CD4-positive, alpha-beta T cell treated with Interleukin-2 at 100 ng/mL for 4 hours (primary cell): Measurements from ENCODE around the gene KRT83.
"Not testable (repeated sequence)": the region's sequence is repeated elsewhere in the genome, so short reads cannot be mapped to it uniquely, and the experiment has no call there.

ENCODE experiments used
- DNase-seq: peaks from one replicate; pipeline ENCODE4 v3.0.0-alpha.2; 2020; ENCODE audit warnings: low spot score

KRT83 gene

DNA sequence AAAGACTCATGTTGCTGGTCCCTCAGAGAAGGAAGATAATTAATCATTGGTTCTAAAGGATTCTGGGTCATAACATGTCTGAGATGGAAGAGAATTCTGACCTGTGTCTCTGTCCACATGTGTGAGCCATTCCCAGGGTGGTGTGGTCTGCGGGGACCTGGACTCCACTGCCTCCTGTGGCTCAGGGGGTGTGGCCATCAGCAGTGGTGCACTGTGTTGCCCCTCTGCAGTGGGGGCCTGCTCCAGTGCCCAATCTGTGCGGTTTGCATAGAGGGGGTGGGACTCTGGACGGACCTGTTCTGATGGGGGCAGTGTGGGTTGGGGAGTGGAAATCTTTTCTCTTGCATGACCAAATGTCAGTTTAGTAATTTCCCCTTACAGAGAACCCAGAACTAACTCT is 32.6 kb upstream of the KRT83 start:
- no peak for DNase-seq

GRCh38 chr12:52352951-52353350 is 31.8 kb upstream of the KRT83 start:
- DNase-seq = no peak

GRCh38 chr12:52351196-52352059 is 30.2 kb upstream of the KRT83 start:
- peak; percentile 64 for DNase-seq

- DNase-seq = no peak
These were observed 29.6 kb upstream of the KRT83 start for GRCh38 chr12:52350786-52351185.

DNA sequence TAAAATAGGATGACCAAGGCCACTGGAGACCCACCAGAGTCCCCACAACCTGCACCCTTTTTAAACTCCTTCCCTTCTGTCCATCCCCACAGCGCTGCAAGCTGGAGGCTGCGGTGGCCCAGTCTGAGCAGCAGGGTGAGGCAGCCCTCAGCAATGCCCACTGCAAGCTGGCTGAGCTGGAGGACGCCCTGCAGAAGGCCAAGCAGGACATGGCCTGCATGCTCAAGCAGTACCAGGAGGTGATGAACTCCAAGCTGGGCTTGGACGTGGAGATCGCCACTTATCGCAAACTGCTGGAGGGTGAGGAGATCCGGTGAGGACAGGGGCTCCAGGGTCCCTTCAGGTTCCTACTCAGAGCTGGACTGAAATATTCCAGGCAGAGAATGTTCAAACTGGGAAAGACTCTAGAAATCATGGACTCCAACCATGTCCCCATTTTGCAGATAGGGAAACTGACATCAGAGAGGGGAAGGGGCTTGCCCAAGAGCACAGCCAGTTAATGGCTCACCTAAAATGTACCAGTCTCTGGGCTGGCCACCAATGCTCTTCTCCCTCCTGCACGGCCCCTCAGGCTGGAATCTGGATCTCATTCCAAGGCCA is 28.9 kb upstream of the KRT83 start:
- DNase-seq = no peak

GRCh38 chr12:52349196-52349595 is 28.0 kb upstream of the KRT83 start:
- DNase-seq = no peak

DNA sequence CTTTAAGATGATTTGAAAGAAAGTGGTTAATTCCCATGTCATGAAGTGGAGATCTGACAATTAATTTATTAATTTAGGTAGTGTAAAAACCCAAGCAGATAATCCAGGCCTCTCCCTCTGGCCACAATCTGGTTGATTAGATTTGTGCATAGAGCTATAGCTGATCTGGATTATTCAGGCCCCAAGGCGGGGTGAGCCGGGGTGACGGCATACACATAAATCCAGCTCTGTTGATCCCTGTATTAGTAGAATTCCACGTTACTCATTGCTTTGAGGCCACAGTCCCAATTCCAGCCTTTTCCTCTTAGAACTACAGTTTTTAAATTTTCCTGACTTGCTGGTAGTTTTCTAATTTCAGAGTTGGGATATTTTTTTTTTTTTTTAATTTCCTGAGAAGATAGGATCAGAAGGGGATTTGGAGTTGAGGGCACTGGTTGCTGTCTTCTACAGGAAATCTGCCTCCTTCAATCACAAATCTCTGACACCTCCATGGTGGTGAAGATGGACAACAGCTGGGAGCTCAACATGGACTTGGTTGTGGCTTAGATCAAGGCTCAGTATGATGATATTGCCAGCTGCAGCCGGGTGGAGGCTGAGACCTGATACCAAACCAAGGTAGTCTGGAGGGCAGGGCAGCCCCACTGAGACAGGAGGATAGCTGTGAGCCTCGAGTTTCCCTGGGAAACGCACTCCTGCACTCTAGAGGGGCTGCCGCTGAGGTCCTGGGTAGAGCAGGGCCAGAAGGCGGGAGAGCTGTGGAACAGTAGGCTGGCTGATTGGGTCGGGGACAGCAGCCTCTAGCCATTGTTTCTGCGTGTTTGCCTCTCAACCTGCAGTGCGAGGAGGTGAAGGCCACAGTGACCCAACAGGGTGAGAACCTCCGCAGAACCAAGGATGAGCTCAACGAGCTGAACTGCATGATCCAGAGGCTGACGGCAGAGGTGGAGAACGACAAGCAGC is 26.6 kb upstream of the KRT83 start:
- DNase-seq = no peak

GRCh38 chr12:52347016-52347415 is 25.8 kb upstream of the KRT83 start:
- no peak for DNase-seq

DNA sequence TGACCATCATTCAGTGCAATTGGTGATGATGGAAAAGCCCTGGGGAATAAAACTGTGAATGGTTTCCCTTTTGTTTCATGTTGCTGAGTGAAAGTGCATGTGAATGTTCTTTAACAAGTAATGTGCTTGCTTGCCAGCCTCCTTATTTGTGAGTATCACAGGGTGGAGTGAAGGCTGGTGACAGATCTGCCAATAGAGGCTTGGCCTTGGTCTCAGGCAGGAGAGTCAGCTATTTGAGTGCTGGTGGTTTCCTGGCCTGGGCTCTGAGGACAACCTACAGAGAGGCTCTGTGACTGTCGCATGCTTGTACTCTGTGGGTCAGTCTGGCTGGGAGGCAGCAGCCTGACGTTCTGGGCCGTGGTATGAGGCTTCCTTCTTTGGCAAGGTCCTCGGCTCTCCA is 25.4 kb upstream of the KRT83 start:
- no peak for DNase-seq

GRCh38 chr12:52345041-52345440 is 23.8 kb upstream of the KRT83 start:
- not testable (repeated sequence) for DNase-seq

DNA sequence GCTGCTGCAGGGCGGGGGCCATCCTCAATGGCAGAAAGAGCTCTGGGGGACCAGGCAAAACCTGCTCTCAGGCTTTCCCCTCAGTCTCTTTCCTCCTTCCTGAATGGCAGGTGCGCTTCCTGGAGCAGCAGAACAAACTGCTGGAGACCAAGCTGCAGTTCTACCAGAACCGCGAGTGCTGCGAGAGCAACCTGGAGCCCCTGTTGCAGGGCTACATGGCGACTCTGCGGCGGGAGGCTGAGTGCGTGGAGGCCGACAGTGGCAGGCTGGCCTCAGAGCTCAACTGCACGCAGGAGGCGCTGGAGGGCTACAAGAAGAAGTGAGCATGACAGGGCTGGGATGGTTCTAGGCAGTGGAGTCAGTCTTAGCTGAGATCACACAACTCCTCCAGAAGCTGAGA is 22.9 kb upstream of the KRT83 start:
- DNase-seq = no peak

- DNase-seq = no peak
These were observed 22.4 kb upstream of the KRT83 start for GRCh38 chr12:52343550-52343949.

DNA sequence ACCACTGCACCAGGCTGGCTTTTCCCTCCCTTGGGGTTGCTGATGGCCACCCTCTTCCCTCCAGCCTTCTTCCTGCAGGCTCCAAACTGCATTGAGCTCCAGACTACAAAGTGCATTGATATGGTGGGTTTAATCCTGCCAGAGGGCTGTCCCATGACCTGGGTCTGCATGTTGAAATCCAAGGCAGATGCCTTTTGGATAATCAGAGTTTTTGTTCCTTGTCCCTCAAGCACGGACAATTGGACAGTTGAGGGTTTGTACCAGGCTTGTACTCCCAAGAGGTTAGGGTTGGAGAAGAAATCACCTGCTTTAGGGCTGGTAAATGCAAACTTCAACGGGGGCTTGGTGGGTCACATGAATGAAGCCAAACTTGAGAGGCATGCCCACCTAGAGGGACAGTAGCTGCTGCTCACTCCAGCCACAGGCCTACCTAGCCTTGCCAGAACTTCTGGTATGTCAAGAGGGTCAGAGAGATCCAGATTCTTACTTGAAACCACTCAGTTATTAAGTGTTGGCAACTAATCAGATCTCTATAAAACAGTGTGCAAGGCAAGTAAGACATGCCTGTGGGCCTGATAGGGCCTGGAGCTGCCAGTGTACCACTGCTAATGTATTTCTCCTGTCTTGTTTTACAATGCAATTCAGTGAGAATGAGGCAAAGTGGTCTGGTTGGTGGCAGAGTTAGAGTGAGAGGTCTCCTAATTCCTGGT is 21.7 kb upstream of the KRT83 start:
- no peak for DNase-seq

- no peak for DNase-seq
These were observed 19.9 kb upstream of the KRT83 start for GRCh38 chr12:52341066-52341580.

DNA sequence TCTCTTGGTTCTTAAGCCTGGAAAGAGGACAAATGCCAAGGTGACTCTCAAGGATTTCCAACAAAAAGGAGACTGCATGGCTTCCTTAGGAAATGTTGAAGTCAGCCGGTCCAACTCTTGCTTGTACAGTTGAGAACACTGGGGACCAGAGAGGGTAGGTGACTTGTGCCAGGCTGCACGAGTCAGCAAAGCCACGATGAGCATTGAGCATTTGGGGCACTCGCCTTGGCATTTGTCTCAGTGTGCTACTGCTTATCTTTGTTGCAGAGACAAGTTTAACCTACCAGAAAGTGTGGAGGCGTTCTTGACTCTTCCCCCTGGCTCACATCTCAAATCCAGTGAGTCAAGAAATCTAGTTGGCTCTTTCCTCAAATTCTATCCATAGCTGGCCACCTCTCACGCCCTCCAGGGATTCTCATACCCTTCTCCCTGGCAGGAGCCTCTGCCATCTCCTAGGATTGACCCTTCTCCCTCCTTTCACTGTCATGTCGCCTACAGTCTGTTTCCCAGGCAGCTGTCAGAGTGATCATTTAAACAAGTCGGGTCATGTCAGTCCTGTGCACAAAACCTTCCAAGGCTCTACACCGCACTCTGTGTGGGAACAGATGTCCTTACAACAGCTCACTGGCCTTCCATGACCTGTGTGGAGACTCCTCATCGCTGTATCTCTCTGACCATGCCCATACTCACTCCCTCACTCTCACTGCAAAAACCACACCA is 17.2 kb upstream of the KRT83 start:
- DNase-seq = no peak

GRCh38 chr12:52337054-52337453 is 15.9 kb upstream of the KRT83 start:
- no peak for DNase-seq

GRCh38 chr12:52336641-52337040 is 15.4 kb upstream of the KRT83 start:
- no peak for DNase-seq

DNA sequence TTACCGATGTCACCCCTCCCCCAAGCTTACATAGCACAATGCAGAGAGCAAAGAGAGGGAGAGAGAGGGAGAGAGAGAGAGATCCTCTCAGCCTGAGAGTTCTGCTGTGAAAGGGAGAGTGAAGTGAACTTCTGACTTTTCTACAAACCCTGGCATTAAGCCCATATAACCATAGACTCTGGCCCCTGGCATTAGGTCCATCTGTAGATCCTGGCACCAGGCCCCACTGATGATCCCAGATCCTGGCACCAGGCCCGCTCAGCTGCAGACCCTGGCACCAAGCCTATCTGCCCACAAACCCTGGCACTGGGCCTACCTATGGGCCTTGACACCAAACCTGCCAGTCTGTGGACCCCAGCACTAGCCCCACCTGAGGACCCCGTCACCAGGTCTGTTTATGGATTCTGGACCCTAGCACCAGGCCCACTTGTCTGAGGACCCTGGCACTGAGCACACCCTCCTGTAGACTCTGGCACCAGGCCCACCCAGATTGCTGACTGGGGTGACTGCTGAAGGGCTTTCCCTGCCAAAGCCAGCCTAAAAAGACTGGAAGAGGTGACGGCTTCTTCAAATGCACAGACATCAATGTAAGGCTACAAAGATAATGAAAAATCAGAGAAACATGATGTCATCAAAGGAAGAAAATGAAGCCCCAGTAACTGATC is 14.5 kb upstream of the KRT83 start:
- no peak for DNase-seq

DNA sequence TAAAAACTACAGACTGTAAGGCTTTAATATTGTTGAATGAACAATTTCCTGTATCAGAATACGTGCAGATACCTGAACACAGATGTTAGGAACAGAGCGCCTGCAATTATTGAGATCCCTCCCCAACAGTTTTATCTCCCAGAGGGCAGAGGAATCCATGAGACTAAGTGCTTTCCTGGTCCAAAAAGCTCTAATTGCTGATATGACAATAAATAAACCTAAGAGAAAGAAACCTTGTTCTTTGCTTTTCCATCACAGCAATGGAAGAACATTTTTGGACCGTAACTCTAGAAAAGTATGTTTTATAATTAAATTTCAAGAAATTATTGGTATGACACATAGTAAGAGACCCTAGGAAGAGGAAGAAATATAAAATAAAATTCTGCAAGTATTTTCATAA is 13.0 kb upstream of the KRT83 start:
- DNase-seq = no peak

DNA sequence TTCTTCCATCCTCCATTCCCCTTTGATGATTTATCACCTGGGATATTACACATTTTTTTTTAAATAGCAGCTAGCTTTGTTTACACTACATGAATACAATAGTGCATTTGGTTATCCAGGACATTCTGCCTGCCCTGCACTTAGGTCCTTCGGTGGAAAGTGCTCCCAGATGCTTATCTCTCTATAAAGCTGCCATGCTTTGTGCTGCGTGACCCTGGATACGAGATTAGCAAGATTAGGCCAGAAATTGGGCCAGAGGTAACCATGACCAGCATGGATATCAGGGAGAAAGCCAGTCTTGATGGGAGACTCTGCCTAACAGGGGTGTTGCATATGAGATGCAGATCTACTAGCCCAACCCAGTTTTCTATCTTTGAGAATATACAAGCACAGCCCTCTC is 12.1 kb upstream of the KRT83 start:
- no peak for DNase-seq

DNA sequence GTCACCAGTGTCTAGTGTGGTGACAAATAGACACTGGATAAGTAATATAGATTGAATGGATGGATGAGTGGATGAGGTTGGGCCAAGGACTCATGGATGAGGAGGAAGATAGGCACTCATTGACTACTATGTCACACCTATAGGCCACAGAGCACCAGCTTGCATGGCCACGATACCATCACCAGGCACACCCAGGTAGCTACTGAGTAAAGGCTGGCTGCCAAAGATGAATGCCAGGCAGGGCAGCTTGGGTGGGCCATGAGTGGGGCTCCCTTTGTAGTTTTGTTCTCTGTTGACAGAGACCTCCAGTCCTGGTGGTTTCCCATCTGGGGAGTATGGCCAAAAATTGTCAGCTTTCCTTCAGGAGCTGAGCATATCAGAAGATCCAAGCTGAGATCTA is 11.2 kb upstream of the KRT83 start:
- DNase-seq = no peak
